ENCODE data around the gene PRKN.

PRKN gene

GRCh38 chr6:162618448-162619002 is 109.0 kb downstream of the PRKN start:
- no peak for DNase-seq (ENCODE audit: low read depth)

GRCh38 chr6:162615016-162615705 is 112.4 kb downstream of the PRKN start:
- DNase-seq (ENCODE audit: low read depth), result no peak

- DNase-seq (ENCODE audit: low read depth), result no peak
These were observed 114.3 kb downstream of the PRKN start for GRCh38 chr6:162613310-162613709.

DNA sequence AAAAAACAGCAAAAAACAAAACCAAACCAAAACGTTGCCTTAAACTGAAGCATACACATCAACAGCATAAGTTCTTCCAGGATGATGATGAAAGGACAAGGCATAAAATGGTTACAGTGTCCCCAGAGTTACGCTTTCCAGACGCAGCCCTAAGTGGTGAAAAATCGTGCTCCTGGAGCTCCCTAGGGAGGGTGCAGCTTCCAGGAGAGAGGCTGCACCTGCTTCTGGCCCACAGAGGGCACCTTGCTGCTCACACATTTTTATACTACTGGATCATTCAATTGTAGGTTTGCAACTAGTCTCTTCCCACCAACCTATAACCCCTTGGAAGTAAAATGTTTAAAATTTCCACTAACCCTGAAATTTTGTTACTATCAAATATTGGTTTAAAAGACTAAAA is 115.0 kb downstream of the PRKN start:
- no peak for DNase-seq (ENCODE audit: low read depth)

- DNase-seq (ENCODE audit: low read depth), result no peak
These were observed 117.2 kb downstream of the PRKN start for GRCh38 chr6:162610351-162610750.

DNA sequence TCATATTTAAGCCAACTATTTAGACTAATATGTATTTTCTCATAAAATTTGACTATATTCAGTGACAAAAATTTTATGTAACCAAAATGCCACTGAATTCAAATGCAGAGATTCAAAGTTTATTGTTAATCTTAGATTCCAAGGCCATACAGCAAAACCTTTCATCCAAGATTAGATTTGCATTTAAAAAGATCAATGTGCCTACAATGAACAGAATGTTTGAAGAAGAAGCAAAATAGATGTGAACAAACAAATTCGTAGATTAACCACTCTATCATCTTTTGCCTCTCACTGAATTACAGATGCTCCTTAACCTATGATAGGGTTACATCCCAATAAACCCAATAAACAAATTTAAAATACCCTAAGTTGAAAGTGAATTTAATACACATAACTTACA is 121.7 kb downstream of the PRKN start:
- DNase-seq (ENCODE audit: low read depth), result no peak

DNA sequence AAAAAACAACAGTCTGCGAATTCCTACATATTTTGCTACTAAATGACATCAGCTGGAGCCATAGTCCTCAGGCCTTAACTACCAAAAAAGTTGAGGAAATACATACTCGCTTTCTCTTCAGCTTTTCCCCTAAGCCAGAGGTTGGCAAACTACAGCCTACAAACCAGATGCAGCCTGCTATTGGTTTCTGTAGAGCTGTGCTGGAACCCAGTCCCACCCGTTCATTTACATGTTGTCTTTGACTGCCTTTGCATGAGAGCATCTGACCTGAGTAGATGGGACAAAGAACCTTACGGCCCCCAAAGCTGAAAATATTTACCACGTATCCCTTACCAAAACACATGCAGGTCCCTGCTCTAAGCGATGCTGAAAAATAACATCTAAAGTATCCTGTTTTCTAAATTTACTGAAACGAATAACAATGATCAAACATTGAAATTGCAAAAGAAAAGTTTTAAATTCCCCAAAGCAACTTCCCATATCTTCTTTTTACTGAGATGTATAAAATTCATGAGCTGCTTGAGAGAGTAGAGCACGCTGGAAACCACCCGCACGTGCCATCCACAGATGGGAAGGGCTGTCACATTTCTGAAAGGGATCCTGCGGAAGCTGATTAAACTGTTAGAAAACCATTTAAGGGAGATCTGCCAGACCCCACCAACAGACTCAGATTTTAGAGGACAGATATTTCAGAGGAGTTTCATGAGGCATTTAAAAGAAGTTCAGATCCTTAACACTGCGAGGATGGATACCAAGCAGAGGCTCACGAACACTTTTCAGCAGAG is 124.1 kb downstream of the PRKN start:
- no peak for DNase-seq (ENCODE audit: low read depth)

- DNase-seq (ENCODE audit: low read depth), result no peak
These were observed 124.8 kb downstream of the PRKN start for GRCh38 chr6:162602759-162603158.

- DNase-seq (ENCODE audit: low read depth), result no peak
These were observed 130.9 kb downstream of the PRKN start for GRCh38 chr6:162596676-162597075.

GRCh38 chr6:162591517-162591916 is 136.0 kb downstream of the PRKN start:
- DNase-seq (ENCODE audit: low read depth), result no peak

DNA sequence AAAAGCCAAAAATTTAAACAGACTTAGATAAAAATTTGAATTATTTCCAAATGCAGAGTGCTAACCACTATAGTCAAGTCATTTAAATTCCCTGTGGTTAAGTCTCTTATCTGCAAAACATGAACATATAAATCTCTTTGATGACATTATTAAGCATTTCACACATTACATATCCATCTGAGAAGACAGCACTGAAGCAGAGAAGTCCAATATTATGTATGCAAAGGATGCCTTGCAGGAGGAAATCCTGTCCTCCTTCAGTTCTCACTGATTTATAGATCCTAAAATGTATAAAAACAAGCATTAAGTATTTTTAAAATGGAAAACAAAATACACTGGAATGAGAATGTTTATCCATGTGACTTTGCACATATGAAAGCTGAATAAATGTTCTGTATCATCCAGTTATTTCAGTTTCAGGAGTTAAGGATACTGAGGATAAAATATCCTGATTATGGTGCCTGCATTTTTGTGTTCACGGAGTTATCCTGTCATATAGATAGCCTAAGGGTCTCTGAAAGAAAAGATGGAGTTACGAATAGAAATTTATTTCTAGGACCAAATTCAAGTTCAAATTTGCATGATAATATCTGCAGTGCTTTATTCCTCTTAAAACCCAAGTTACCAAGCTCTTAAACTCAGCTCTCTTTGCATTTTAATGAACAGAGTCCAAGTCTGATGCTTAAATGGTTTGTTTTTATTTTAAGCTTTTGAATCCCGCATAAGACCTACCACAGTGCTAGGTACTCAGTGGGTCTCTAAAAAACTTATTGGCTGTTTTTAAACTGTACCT is 145.4 kb downstream of the PRKN start:
- no peak for DNase-seq (ENCODE audit: low read depth)

DNA sequence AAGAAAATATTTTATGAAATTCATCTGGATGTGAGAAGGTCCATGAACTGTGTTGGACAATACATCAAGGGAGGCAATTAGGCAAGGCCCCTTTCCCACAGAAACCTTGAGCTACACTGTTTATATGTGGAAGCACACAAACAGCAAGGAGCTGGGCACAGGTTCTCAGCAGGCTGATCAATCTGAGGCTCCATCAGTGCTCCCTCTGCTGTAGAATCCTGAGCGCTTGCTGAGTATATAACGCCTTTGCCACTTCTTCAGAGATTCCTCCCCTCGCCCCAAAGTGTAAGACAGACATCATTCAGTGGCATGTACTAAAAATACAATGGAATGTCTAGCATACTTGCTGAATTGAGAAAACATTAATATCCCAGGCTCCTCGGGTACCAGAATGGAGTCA is 146.9 kb downstream of the PRKN start:
- DNase-seq (ENCODE audit: low read depth), result no peak

DNA sequence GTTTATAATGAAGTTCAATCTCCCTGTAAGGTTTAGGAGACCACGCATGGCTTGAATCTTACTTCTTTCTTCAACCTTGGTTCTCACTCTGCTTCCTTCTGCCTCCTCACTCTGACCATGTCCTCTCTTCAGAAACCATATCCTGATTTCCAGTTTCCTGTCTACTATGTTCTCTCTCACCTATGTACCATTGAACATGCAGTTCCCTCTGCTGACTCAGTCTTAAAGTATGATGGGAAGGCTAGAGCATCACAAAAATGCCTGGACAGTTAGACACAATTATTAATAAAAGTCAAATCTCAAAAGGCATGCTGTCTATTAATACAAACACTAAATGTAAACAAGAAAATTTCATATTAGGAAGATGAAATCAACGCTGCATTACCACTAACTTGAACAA is 151.6 kb downstream of the PRKN start:
- DNase-seq (ENCODE audit: low read depth), result no peak

- no peak for DNase-seq (ENCODE audit: low read depth)
These were observed 155.3 kb downstream of the PRKN start for GRCh38 chr6:162572240-162572639.

DNA sequence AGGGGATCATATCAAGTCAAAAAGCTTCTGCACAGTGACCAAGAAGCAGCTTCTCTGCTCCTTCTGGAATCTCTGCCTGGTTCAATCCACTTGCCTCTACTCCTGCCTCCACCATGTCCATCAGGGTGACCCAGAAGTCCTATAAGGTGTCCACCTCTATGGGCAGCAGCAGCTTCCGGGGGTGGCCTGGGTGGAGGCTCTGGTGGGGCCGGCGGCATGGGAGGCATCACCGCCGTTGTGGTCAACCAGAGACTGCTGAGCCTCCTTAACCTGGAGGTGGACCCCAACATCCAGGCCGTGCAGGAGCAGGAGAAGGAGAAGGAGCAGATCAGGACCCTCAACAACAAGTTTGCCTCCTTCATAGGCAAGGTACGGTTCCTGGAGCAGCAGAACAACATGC is 159.3 kb downstream of the PRKN start:
- DNase-seq (ENCODE audit: low read depth), result no peak

DNA sequence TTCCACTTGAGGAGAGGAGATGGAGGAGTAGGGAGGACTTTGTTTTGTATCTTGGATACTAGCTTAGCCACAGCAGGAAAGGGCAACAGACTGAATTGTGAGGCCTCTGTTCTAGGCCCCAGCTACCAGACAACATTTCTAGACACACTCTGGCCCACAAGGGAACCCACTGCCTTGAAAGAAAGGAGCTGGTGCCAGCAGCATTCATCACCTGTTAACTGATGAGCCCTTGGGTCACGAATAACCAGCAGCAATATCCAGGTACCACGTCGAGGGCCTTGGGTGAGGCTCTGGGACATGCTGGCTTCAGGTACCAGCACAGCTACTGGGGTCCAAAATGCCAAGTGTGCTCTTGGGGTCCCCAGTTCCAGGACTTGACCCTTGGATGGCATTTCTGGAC is 165.5 kb downstream of the PRKN start:
- DNase-seq (ENCODE audit: low read depth), result no peak

DNA sequence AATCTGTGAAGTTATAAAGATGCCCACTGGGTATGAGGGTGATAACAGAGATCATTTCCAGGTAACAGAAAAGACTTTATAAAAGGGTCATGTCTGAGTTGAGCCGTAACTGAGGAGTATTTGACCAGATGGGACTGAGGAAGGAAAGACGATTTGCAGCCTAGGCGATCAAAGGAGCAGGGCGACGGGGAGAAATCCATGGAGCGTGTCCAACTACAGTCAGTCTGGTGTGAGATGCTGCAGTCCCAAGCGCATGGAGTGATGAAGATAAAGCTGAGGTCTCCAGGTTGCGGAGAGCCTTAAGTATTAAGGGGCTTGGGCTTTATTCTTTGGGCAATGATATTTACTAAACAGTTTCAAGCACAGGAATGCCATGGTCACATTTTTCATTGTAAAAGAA is 166.7 kb downstream of the PRKN start:
- DNase-seq (ENCODE audit: low read depth), result no peak

DNA sequence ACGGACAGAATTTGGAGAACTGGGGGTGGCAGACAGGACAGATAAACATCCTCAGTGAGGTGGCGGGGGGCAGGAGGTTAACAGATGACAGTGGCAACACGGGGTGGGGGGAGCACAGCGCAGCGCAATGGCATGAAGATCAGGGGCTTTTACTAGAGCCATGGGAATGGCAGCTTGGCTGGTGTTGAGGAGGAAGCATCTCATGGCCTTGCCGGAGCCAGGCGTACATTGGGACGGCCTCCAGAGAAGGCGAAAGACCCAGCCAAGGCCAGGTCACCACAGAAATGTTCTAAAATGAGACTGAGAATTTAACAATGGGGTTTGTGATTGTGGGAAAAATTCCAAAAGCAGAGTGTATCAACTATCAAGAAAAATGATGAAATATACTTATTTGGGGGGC is 173.0 kb downstream of the PRKN start:
- no peak for DNase-seq (ENCODE audit: low read depth)

GRCh38 chr6:162546905-162547304 is 180.7 kb downstream of the PRKN start:
- no peak for DNase-seq (ENCODE audit: low read depth)

DNA sequence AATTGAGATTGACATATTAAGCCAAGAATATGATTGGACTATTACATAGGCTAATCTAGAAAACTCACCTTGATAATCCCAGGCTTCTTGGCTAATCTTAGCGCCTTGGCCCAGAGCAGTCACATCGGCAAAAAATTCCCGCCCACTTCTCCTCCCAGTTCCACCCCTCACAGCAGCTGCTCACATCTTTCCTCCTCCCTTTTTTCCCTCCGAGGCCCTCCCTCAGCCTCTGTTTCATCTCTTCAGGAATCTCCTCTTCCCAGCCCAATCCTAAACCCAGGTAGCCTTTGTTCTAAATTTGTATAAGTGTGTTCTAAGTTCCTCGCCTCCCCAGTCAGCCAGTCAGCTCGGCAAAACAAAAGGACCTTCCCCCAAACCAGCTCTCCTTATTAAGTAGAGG is 184.3 kb downstream of the PRKN start:
- no peak for DNase-seq (ENCODE audit: low read depth)

DNA sequence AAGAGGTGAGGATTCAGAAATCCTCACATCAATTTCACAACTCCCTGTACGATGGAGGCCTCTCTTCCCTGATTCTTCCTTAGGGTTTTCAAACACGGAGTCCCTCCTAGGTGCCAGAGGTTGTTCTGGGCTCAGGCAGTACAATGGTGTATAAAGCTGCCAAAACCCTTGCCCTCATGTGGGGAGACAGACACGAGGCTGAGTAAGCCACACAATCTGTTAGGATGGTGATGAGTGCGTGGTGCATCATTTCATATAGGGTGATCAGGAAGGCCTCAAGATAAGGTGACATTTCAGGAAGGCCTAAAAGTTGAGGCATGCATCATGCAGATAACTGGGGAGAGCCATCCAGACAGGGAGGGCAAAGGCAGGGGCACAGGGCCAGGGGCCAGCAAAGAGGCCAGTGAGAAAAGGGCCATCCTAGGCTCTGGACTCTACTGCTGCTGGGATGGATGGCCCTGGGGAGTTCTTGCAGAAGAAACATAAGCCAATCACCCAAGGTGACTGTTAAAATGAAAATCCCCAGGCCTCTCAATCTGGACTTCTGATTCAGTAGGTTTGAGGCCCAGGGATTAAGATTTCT is 186.5 kb downstream of the PRKN start:
- no peak for DNase-seq (ENCODE audit: low read depth)

GRCh38 chr6:162539321-162539720 is 188.2 kb downstream of the PRKN start:
- DNase-seq (ENCODE audit: low read depth), result no peak
